Hepatocyte (in vitro differentiated cells): ENCODE results near the gene PTPRN2. TPM values are rescaled to one million over a fixed set of nuclear protein-coding genes. Genes with fewer than 3 reads are reported as not detected.

Experiments used
- DNase-seq: peaks from one replicate; pipeline ENCODE4 v3.0.0-alpha.2; 2016; ENCODE audit warnings: low spot score
- H2AFZ ChIP-seq: fragments of 200-600 bp; sonication (generic); 2 replicates; pipeline ENCODE4 v1.6.0; 2016; ENCODE audit warnings: antibody characterized with exemption, mild to moderate bottlenecking
- H3K27ac ChIP-seq: fragments of 200-600 bp; sonication (generic); 2 replicates; pipeline ENCODE4 v1.5.1; 2016; ENCODE audit warnings: mild to moderate bottlenecking
- H3K27me3 ChIP-seq: fragments of 200-600 bp; sonication (generic); 2 replicates; pipeline ENCODE4 v1.6.1; 2016
- H3K36me3 ChIP-seq: fragments of 200-600 bp; sonication (generic); replicated peaks from 2 replicates; pipeline ENCODE4 v1.5.1; 2016; ENCODE audit warnings: low read depth; ENCODE audit not compliant: insufficient read depth
- H3K4me1 ChIP-seq: fragments of 200-600 bp; sonication (generic); 2 replicates; pipeline ENCODE4 v1.5.1; 2016; ENCODE audit warnings: mild to moderate bottlenecking, moderate library complexity; ENCODE audit not compliant: insufficient read depth
- H3K4me2 ChIP-seq: fragments of 200-600 bp; sonication (generic); 2 replicates; pipeline ENCODE4 v1.6.0; 2016
- H3K4me3 ChIP-seq: fragments of 200-600 bp; sonication (generic); 2 replicates; pipeline ENCODE4 v1.5.1; 2016; ENCODE audit warnings: mild to moderate bottlenecking
- H3K79me2 ChIP-seq: fragments of 200-600 bp; sonication (generic); 2 replicates; pipeline ENCODE4 v1.6.0; 2017; ENCODE audit warnings: mild to moderate bottlenecking
- H3K9me2 ChIP-seq: fragments of 200-600 bp; sonication (generic); replicated peaks from 2 replicates; pipeline ENCODE4 v1.6.0; 2017; ENCODE audit warnings: mild to moderate bottlenecking; ENCODE audit not compliant: insufficient read depth
- H3K9me3 ChIP-seq: fragments of 200-600 bp; sonication (generic); 2 replicates; pipeline ENCODE4 v1.5.1; 2016; ENCODE audit warnings: low read depth, mild to moderate bottlenecking
- H4K20me1 ChIP-seq: fragments of 200-600 bp; sonication (generic); 2 replicates; pipeline ENCODE4 v1.6.0; 2016; ENCODE audit warnings: mild to moderate bottlenecking; ENCODE audit not compliant: insufficient read depth, poor library complexity, severe bottlenecking
- EZH2 ChIP-seq: fragments of 200-600 bp; sonication (generic); IDR thresholded peaks from 2 replicates; pipeline ENCODE4 v1.6.1; 2016; ENCODE audit warnings: antibody characterized with exemption, mild to moderate bottlenecking, borderline replicate concordance
- EZH2phosphoT487 ChIP-seq: fragments of 200-600 bp; sonication (generic); IDR thresholded peaks from one replicate; pipeline ENCODE4 v1.6.1; 2018; ENCODE audit warnings: antibody characterized with exemption, mild to moderate bottlenecking, low read depth, moderate library complexity; ENCODE audit not compliant: unreplicated experiment, severe bottlenecking
- WGBS: methylation state at CpG from one replicate; pipeline ENCODE4 v1.1.6; 2016; ENCODE audit warnings: low lambda C conversion rate; ENCODE audit errors: missing lambda C conversion rate; 5-methylcytosine and 5-hydroxymethylcytosine counted together
- polyA plus RNA-seq: library from polyadenylated mRNA; unstranded; fragments of >200 nt; fragmentation: Nextera tagmentation; extraction: Ambion mirVana; gene quantifications from 2 replicates; pipeline ENCODE4 v1.2.1, GENCODE V29; 2016
- total RNA-seq: library from RNA; depleted of rRNA; stranded (reverse); fragments of >200 nt; gene quantifications from 2 replicates; pipeline ENCODE4 v1.2.3, GENCODE V29; 2014
- TF ChIP-seq, protein P1 (sequence below): fragments of 200-600 bp; sonication (generic); IDR thresholded peaks from 2 replicates; pipeline ENCODE4 v1.5.1; 2016; ENCODE audit warnings: antibody characterized with exemption, mild to moderate bottlenecking; ENCODE audit not compliant: poor library complexity

Gene PTPRN2
- total and polyA plus RNA-seq, 2 experiments from 2014 or later: 2.1 to 3.3 TPM

DNA sequence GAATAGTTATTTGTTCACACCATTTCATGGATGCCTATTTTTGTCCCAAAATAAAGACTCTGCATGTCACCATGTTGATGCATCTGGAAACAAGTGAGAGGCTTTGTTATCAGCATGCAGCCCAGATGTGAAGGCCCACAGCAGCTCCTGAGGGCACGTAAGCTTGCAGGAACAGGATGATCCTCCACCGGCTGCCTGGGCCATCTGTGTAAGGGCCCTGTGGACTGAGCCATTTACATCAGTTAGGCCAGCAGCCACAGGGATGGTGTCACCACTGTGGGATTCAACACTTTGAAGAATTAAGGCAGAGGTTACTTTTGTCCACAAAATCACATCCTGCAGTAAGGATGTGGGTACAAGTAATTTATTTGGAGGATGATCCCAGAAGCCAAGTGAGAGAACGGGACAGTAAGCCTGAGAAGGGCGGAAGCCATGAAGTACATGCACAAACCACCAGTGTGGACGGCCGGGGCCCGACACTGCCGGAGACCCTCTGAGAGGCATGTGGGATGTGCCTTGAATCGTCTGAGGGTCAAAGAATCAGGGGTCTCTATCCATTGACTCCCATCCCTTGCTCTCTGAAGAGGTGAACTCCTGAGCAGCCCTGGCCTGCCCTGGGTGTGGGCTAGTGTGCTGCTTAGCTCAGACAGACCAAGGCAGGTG is 641.1 kb downstream of the PTPRN2 start:
- Histone ChIP-seq H3K79me2 (no peaks in the 10 kb centered on the region), H3K27me3 (no peaks in the 10 kb centered on the region), H4K20me1 (no peaks in the 10 kb centered on the region), H3K27ac (no peak overlapping the region), H3K4me1 (no peaks in the 10 kb centered on the region), H3K4me2 (no peak overlapping the region), H3K9me2 (no peaks in the 10 kb centered on the region), H3K36me3 (no peaks in the 10 kb centered on the region), H3K4me3 (no peak overlapping the region), H2AFZ (no peak overlapping the region), H3K9me3 (peaks cover 4% of the 10 kb centered on the region)
- no peak for TF ChIP-seq EZH2
- DNase-seq: no peak
- 91% methylated on average over 9 of the region's 9 CpGs for WGBS

DNA sequence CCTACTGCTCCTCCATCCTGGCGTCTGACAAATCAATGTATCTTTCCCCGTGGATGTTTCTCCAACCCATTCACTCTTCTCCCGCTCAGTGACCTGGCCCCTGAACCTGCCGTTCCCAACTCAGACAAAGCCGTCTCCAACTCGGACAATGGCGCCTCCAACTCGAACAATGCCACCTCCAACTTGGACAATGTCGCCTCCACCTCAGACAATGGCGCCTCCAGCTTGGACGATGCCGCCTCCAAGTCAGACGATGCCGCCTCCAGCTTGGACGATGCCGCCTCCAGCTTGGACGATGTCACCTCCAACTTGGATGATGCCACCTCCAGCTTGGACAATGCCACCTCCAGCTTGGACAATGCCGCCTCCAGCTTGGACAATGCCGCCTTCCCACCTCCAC is 642.2 kb downstream of the PTPRN2 start:
- Histone ChIP-seq H3K27me3 (no peaks in the 10 kb centered on the region), H2AFZ (no peak overlapping the region), H3K9me3 (peaks cover 4% of the 10 kb centered on the region), H3K79me2 (no peaks in the 10 kb centered on the region), H4K20me1 (no peaks in the 10 kb centered on the region), H3K4me3 (no peak overlapping the region), H3K9me2 (no peaks in the 10 kb centered on the region), H3K4me1 (no peaks in the 10 kb centered on the region), H3K27ac (no peak overlapping the region), H3K36me3 (no peaks in the 10 kb centered on the region), H3K4me2 (no peak overlapping the region)
- DNase-seq: no peak
- TF ChIP-seq EZH2phosphoT487: no peak
- WGBS: 98% methylated on average over 19 of the region's 19 CpGs

DNA sequence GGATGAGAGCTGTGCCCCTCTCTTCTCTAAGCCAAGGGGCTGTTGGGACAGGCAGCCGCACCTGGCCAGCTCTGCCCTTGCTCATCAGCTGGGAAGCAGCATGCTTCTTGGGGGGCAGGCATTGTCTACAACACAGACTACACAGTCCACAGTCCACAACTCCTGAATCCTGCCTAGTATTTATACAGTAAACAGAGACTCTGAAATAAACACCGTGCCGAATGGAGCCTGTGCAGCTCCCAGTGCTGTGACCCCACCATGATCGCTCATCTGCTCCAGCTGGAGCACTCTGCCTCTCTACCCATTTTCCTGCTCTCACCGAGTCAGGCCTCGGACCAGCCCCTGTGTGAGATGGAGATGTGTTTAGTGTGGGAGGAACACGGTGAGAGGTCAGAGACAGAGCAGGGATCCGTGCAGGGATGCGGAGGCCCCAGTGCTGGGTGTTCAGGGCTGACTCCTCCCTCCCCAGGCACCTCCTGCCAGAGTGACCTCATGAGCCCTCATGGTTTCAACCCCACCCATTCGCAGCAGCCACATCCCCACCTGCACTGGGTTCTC is 642.8 kb downstream of the PTPRN2 start:
- Histone ChIP-seq H4K20me1 (no peaks in the 10 kb centered on the region), H3K27ac (no peak overlapping the region), H2AFZ (no peak overlapping the region), H3K36me3 (no peaks in the 10 kb centered on the region), H3K79me2 (no peaks in the 10 kb centered on the region), H3K9me2 (no peaks in the 10 kb centered on the region), H3K9me3 (peaks cover 4% of the 10 kb centered on the region), H3K4me2 (no peak overlapping the region), H3K4me3 (no peak overlapping the region), H3K27me3 (no peaks in the 10 kb centered on the region), H3K4me1 (no peaks in the 10 kb centered on the region)
- TF ChIP-seq EZH2phosphoT487 (no peak), EZH2 (no peak)
- TF ChIP-seq, protein P1, sequence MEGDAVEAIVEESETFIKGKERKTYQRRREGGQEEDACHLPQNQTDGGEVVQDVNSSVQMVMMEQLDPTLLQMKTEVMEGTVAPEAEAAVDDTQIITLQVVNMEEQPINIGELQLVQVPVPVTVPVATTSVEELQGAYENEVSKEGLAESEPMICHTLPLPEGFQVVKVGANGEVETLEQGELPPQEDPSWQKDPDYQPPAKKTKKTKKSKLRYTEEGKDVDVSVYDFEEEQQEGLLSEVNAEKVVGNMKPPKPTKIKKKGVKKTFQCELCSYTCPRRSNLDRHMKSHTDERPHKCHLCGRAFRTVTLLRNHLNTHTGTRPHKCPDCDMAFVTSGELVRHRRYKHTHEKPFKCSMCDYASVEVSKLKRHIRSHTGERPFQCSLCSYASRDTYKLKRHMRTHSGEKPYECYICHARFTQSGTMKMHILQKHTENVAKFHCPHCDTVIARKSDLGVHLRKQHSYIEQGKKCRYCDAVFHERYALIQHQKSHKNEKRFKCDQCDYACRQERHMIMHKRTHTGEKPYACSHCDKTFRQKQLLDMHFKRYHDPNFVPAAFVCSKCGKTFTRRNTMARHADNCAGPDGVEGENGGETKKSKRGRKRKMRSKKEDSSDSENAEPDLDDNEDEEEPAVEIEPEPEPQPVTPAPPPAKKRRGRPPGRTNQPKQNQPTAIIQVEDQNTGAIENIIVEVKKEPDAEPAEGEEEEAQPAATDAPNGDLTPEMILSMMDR: no peak
- no peak for DNase-seq
- WGBS: 87% methylated on average over 10 of the region's 10 CpGs

DNA sequence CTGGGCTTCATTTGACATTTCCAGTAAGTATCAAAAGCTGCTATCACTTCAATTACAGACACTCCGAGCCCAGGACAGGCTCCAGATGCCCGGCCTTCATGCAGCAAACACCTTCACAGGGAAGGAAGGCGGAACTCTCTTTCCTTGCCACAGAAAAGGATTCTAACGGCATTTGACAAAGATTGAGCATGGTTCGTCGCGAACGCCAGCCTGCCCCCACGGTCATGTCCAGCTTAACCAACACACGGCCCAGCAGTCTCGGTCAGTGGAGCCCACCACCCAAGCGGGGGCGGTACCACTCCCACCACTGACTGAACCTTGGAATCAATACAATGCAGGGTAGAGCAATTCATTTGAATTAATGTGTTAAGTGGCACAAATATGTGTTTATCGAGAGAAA is 643.6 kb downstream of the PTPRN2 start:
- no peak overlapping the region for H3K4me3 ChIP-seq
- H3K27me3 ChIP-seq: no peaks in the 10 kb centered on the region
- DNase-seq: no peak
- no peaks in the 10 kb centered on the region for H3K4me1 ChIP-seq
- no peaks in the 10 kb centered on the region for H3K36me3 ChIP-seq
- H3K79me2 ChIP-seq: no peaks in the 10 kb centered on the region
- H3K4me2 ChIP-seq: no peak overlapping the region
- H3K9me3 ChIP-seq: peaks cover 4% of the 10 kb centered on the region
- TF ChIP-seq, protein P1: no peak
- no peak for TF ChIP-seq EZH2phosphoT487
- no peak for TF ChIP-seq EZH2
- H3K27ac ChIP-seq: no peak overlapping the region
- 89% methylated on average over 14 of the region's 14 CpGs for WGBS
- no peaks in the 10 kb centered on the region for H4K20me1 ChIP-seq
- H3K9me2 ChIP-seq: no peaks in the 10 kb centered on the region
- H2AFZ ChIP-seq: no peak overlapping the region
